Caco-2 (cell line): ENCODE results near the gene ATP2B3. TPM values are rescaled to one million over a fixed set of nuclear protein-coding genes. Genes with fewer than 3 reads are reported as not detected.
A peak's percentile ranks its signal among the peaks of the same experiment; 100 is the strongest.

Experiments
- BruUV-seq: library from RNA; stranded (reverse); fragments of 400-500 nt; replicated peaks from 2 replicates; lab custom pipeline; 2021; lab: Mats Ljungman, UMichigan
- CTCF ChIA-PET: fragments of 300-600 bp; sonication (Branson Sonifier 250); formaldehyde crosslinking; loops from one replicate; lab custom pipeline; 2022; ENCODE audit warnings: antibody characterized with exemption; lab: Charles Lee
- POLR2A ChIA-PET: fragments of 300-600 bp; sonication (Branson Sonifier 250); formaldehyde crosslinking; loops from one replicate; lab custom pipeline; 2022; ENCODE audit warnings: antibody characterized with exemption; lab: Charles Lee
- DNase-seq, 2 experiments: peaks; one replicate each; pipeline versions ENCODE4 v3.0.0 to v3.0.0-alpha.2; 2020 to 2022
- H3K27me3 ChIP-seq: replicated peaks from 2 replicates; pipeline ENCODE4 v1.6.0; 2011; ENCODE audit warnings: low read length; ENCODE audit not compliant: control insufficient read depth, insufficient read depth
- H3K36me3 ChIP-seq: 2 replicates; pipeline ENCODE4 v1.5.1; 2011; ENCODE audit warnings: low read length; ENCODE audit not compliant: control insufficient read depth, insufficient read depth
- H3K4me1 ChIP-seq: fragments of 250-450 bp; sonication (Bioruptor Pico); 2 replicates; pipeline ENCODE4 v1.5.1; 2020; ENCODE audit warnings: mild to moderate bottlenecking
- H3K4me3 ChIP-seq: 2 replicates; pipeline ENCODE4 v1.5.1; 2011; ENCODE audit warnings: low read depth, mild to moderate bottlenecking, control low read depth, low read length
- H3K9me3 ChIP-seq: fragments of 250-450 bp; sonication (Bioruptor Pico); 2 replicates; pipeline ENCODE4 v1.5.1; 2020; ENCODE audit warnings: mild to moderate bottlenecking, moderate library complexity
- H3K27ac Mint-ChIP-seq: one replicate; pipeline ENCODE4 v1.8.0; 2022; ENCODE audit warnings: mixed read lengths; ENCODE audit not compliant: unreplicated experiment
- H3K27me3 Mint-ChIP-seq: one replicate; pipeline ENCODE4 v1.8.0; 2022; ENCODE audit warnings: mixed read lengths; ENCODE audit not compliant: insufficient read depth, unreplicated experiment
- H3K36me3 Mint-ChIP-seq: one replicate; pipeline ENCODE4 v1.8.0; 2022; ENCODE audit warnings: mild to moderate bottlenecking, mixed read lengths; ENCODE audit not compliant: insufficient read depth, unreplicated experiment
- H3K4me1 Mint-ChIP-seq: one replicate; pipeline ENCODE4 v1.8.0; 2022; ENCODE audit warnings: low read depth, mixed read lengths; ENCODE audit not compliant: unreplicated experiment
- H3K4me3 Mint-ChIP-seq: one replicate; pipeline ENCODE4 v1.8.0; 2022; ENCODE audit warnings: mild to moderate bottlenecking, moderate library complexity, mixed read lengths; ENCODE audit not compliant: unreplicated experiment
- H3K9me3 Mint-ChIP-seq: one replicate; pipeline ENCODE4 v1.8.0; 2022; ENCODE audit warnings: mixed read lengths; ENCODE audit not compliant: unreplicated experiment
- CTCF ChIP-seq, 2 experiments: fragments of 200-600 bp in 1 of 2; IDR thresholded peaks; 1 replicate in 1 of 2; 2 replicates in 1 of 2; pipeline versions ENCODE4 v1.5.1 to v1.8.0; 2011 to 2022; ENCODE audit warnings: antibody characterized with exemption in 1 of 2, control low read depth in 1 of 2, inconsistent platforms in 1 of 2, low read depth in 1 of 2, low read length in 1 of 2, mild to moderate bottlenecking in 1 of 2, moderate library complexity in 1 of 2; ENCODE audit not compliant: insufficient read depth in 1 of 2, severe bottlenecking in 1 of 2, unreplicated experiment in 1 of 2
- intact Hi-C: fragments of 100-400 bp; cut with micrococcal nuclease; formaldehyde crosslinking; loops from one replicate; pipeline ENCODE4 v1.10.0; 2022; ENCODE audit not compliant: unreplicated experiment
- total RNA-seq: library from RNA; stranded (reverse); gene quantifications from 2 replicates; pipeline ENCODE4 v1.2.3, GENCODE V29; 2022

The ATP2B3 gene
- total RNA-seq, 1 experiment from 2014 or later: not detected

GRCh38 chrX:153585827-153586226 is 68.4 kb downstream of the ATP2B3 start:
- Histone ChIP-seq H3K36me3 (no peaks in the 10 kb centered on the region; the same call in 1 of the 2 replicates), H3K27me3 (no peaks in the 10 kb centered on the region), H3K9me3 (no peaks in the 10 kb centered on the region), H3K4me1 (no peaks in the 10 kb centered on the region), H3K4me3 (no peak overlapping the region)
- Mint-ChIP-seq H3K27ac (no peak overlapping the region), H3K4me1 (no peaks in the 10 kb centered on the region), H3K36me3 (peaks cover 14% of the 10 kb centered on the region), H3K4me3 (no peak overlapping the region), H3K9me3 (no peaks in the 10 kb centered on the region), H3K27me3 (no peaks in the 10 kb centered on the region)
- BruUV-seq: no TSS peak
- CTCF ChIA-PET: no interaction called here
- DNase-seq: no peak
- POLR2A ChIA-PET: no interaction called here
- intact Hi-C loops: no loop called here
- no peak for TF ChIP-seq CTCF (IDR thresholded peaks at IDR 0.05; ENCODE audit: insufficient read depth in 1 of 2, low read depth in 1 of 2, low read length in 1 of 2, severe bottlenecking in 1 of 2, unreplicated experiment in 1 of 2)

- no peaks in the 10 kb centered on the region; the same call in 1 of the 2 replicates for H3K36me3 ChIP-seq
- DNase-seq: no peak
- TF ChIP-seq CTCF (IDR thresholded peaks at IDR 0.05; ENCODE audit: insufficient read depth in 1 of 2, low read depth in 1 of 2, low read length in 1 of 2, severe bottlenecking in 1 of 2, unreplicated experiment in 1 of 2): no peak
- Mint-ChIP-seq H3K36me3 (peaks cover 15% of the 10 kb centered on the region), H3K9me3 (no peaks in the 10 kb centered on the region), H3K27me3 (no peaks in the 10 kb centered on the region), H3K27ac (peak overlapping the region; percentile 51), H3K4me1 (no peaks in the 10 kb centered on the region), H3K4me3 (no peak overlapping the region)
- POLR2A ChIA-PET: no interaction called here
- CTCF ChIA-PET: no interaction called here
- no peak overlapping the region for H3K4me3 ChIP-seq
- H3K27me3 ChIP-seq: no peaks in the 10 kb centered on the region
- BruUV-seq: no TSS peak
- intact Hi-C loops: no loop called here
- H3K9me3 ChIP-seq: no peaks in the 10 kb centered on the region
- no peaks in the 10 kb centered on the region for H3K4me1 ChIP-seq
These were observed 69.9 kb downstream of the ATP2B3 start for GRCh38 chrX:153587342-153587741.

DNA sequence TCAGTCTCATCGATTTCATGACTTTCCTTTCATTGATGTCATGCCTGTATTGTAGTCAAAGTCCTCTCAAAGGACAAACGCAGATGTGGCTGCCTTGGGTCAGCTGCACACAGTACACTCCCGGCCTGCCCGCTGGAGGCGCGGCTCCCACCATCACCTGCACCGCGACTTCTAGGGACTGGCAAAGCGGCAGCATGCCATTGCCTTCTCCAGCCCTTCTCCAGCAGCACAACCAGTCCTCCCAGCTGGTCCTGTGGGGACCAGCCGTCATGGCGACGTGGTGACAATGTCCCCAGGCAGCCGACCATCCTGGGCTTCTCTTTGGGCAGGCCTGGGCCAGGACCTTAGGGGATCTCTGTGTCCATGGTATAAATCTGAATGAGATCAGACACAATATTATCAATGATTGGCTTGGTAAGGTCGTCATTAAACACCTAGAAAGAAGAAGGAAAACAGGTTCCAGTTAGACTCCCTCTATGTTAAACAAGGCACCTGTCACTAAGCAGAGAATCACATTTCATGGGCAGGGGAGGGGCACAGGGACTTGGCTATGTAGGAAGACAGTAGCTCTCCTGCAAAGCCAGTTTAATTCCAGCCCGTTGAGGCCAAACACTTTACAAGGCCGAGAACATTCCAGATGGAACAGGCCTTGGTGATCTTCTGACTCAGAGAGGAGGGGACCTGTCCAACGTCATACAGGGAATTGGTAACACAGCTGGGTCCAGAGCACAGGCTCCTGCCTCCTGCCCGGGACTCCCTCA is 70.8 kb downstream of the ATP2B3 start:
- Histone ChIP-seq H3K4me3 (no peak overlapping the region), H3K9me3 (no peaks in the 10 kb centered on the region), H3K27me3 (no peaks in the 10 kb centered on the region), H3K36me3 (no peaks in the 10 kb centered on the region; the same call in 1 of the 2 replicates), H3K4me1 (no peaks in the 10 kb centered on the region)
- H3K4me3 Mint-ChIP-seq: no peak overlapping the region
- no peaks in the 10 kb centered on the region for H3K9me3 Mint-ChIP-seq
- peaks cover 24% of the 10 kb centered on the region for H3K36me3 Mint-ChIP-seq
- intact Hi-C loops: no loop called here
- H3K27ac Mint-ChIP-seq: no peak overlapping the region
- ChIA-PET POLR2A (no interaction called here), CTCF (no interaction called here)
- no peak for TF ChIP-seq CTCF (IDR thresholded peaks at IDR 0.05; ENCODE audit: insufficient read depth in 1 of 2, low read depth in 1 of 2, low read length in 1 of 2, severe bottlenecking in 1 of 2, unreplicated experiment in 1 of 2)
- no TSS peak for BruUV-seq
- H3K4me1 Mint-ChIP-seq: no peaks in the 10 kb centered on the region
- DNase-seq: no peak
- no peaks in the 10 kb centered on the region for H3K27me3 Mint-ChIP-seq
